DMS79 treated with DMSO at 0.1 percent for 48 hours (cell line): Measurements from ENCODE around the gene GPER1.

Experiments
- DNase-seq: peaks from one replicate; lab custom pipeline; 2025; lab: John Stamatoyannopoulos, UW

GPER1 gene

DNA sequence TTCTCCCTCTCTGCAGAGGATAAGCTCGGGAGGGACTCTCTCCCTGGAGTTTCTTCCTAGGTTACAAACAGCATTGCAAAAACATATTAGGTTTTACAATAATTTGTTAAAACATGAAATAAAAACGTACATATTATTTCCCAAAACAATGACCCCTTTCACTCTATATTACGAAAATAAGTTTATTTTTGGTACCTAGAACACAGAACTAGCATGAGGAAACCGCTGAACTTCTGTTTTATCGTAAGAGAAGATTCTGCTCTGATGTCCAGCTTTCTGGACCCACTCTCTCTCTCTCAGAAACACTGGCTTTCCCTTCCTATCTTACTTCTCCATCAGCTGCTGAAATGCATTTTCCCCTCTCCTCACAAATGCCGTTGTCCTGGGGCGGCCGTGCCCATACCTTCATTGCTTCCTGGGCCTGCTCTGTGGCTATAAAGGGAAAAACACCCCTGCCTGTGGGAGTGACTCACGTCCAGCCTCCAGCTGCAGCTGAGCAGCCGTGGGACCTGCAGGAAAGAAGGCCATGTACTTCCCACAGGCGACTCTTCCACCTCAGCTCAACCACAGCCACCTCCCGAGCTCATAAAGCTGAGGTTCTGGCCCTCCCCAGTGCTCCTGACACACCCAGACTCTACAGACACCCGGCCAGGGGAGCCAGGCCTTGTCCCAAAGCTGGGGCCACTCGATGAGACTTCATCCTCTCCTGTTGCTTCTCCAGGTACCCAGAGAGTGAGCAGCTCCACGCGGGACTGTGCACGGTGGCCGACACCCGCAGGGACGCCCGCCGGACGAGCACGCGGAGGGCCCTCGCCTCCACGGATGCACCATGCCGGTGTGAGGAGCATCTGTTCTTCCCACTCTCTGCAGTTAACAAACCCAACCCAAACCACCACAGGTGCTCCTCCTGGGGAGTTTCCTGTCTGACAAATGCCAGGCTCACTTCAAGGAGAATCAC lies 3.1 kb downstream of the GPER1 start:
- DNase-seq: no peak

DNA sequence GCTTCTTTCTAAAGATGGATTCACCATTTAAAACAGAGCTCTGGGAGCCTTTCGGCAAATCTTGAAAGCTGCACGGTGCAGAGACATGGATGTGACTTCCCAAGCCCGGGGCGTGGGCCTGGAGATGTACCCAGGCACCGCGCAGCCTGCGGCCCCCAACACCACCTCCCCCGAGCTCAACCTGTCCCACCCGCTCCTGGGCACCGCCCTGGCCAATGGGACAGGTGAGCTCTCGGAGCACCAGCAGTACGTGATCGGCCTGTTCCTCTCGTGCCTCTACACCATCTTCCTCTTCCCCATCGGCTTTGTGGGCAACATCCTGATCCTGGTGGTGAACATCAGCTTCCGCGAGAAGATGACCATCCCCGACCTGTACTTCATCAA lies 3.7 kb downstream of the GPER1 start:
- DNase-seq: no peak

DNA sequence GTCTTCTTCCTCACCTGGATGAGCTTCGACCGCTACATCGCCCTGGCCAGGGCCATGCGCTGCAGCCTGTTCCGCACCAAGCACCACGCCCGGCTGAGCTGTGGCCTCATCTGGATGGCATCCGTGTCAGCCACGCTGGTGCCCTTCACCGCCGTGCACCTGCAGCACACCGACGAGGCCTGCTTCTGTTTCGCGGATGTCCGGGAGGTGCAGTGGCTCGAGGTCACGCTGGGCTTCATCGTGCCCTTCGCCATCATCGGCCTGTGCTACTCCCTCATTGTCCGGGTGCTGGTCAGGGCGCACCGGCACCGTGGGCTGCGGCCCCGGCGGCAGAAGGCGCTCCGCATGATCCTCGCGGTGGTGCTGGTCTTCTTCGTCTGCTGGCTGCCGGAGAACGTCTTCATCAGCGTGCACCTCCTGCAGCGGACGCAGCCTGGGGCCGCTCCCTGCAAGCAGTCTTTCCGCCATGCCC lies 4.3 kb downstream of the GPER1 start:
- DNase-seq: no peak

DNA sequence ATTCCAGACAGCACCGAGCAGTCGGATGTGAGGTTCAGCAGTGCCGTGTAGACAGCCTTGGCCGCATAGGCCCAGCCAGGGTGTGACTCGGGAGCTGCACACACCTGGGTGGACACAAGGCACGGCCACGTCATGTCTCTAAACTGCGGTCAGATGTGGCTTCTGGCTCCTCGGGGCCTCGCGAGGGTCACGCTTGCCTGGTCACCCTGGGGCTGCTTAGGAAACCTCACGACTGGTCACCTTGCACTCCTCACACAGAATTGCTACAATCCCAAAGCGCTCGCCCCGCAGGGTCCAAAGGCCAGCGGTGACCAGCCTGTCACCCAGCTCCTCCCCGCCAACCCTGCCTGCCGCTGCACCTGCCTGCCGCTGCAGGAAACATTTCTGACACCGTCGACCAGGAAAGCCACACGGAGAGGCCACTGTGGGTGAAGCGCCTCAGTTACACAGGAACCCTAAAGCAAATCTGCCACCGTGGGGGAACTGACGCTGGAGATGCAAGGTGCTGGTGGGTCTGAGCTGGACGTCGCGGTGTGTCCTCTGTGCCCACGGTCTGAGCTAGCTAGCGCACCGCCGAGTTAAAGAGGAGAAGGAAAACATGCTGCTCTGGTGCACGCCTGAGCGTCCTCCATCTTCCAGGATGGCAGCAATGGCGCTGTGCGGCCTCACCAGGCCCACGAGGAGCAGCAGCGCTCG lies 5.0 kb downstream of the GPER1 start:
- no peak for DNase-seq

DNA sequence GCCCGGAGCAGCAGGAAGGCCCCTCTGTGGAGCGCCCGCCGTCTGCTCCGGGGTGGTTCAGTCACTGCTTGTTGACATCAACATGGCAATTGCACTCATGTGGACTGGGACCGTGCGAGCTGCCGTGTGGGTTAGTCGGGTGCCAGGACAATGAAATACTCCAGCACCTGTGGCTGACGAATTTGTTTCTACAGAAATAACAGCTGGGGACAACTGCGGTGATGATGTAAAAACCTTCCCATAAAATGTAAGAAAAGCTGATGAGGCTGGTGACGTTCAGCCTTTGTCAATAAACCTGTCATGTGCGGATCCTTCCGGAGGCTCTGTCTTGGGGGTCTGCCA lies 5.6 kb downstream of the GPER1 start:
- DNase-seq: no peak

DNA sequence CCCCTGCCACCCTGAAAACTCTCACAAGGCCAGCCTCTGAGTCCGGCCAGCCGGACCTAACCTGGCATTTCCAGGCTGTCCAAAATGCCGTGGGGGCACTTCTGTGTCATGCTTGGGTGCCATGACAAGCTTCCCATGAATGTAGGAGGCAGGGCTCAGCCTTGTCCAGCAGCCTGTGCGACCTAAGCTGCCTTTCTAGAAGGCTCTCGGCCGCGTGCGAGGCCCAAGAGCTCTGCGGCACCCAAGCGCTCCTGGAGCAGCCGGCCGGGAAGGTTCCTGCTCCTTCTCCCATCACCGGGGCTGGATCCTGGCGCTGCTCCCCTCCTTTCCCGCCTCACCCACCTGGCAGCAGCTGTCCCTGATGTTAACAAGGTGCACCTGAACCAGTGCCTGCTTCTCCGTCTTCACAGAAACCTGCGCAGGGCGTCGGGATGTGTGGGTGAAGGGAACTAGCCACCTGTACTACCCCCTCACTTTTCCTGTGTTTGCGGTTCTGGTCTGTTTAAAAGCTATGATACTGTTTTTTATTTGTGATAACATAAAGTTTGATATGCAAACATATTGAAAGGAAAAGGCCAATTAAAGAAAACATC lies 6.1 kb downstream of the GPER1 start:
- DNase-seq: no peak

DNA sequence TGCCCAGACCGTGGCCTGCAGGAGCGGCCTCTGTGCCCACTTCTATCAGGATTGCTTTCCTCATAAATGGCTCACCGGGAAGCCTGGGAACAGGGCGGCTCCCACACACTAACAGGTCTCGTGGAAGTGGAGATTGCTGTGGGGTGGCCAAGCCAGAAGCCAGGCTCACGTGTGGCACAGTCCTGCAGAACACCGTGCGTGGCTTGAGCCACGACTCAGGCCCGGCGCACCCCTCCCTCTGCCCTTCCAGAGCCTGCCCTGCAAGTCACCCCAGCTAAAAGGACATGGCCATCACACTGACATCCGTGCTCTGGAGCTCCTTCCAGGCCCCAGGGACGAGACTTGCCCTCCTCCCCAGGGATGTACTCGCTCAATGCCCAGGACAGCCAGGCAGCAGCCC lies 7.0 kb downstream of the GPER1 start:
- DNase-seq: no peak

DNA sequence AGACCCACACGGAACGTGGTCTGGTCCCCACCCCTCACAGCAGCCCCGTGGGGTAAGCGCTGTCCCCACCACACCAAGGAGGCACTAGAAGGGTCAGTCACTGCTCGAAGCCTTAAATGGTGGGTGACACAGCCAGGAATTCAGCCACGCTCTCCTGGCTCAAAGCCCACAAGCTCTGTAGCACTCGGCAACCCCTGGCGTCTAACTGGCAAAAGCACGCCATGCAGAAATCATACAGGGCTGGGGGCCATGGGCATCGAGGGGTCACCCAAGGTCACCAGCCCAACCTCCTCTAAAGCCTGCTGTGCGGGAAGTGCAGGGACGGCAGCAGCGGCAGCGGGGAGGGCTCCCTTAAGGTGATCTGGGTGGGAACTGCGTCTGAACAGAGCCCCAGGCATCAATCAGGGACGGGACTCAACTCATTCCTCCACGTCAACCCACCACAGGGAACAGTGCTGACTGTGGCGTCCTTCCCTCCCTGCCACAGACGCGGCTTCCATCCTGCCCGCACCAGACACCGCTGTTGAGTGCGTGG lies 7.8 kb downstream of the GPER1 start:
- DNase-seq: peak; percentile 20

DNA sequence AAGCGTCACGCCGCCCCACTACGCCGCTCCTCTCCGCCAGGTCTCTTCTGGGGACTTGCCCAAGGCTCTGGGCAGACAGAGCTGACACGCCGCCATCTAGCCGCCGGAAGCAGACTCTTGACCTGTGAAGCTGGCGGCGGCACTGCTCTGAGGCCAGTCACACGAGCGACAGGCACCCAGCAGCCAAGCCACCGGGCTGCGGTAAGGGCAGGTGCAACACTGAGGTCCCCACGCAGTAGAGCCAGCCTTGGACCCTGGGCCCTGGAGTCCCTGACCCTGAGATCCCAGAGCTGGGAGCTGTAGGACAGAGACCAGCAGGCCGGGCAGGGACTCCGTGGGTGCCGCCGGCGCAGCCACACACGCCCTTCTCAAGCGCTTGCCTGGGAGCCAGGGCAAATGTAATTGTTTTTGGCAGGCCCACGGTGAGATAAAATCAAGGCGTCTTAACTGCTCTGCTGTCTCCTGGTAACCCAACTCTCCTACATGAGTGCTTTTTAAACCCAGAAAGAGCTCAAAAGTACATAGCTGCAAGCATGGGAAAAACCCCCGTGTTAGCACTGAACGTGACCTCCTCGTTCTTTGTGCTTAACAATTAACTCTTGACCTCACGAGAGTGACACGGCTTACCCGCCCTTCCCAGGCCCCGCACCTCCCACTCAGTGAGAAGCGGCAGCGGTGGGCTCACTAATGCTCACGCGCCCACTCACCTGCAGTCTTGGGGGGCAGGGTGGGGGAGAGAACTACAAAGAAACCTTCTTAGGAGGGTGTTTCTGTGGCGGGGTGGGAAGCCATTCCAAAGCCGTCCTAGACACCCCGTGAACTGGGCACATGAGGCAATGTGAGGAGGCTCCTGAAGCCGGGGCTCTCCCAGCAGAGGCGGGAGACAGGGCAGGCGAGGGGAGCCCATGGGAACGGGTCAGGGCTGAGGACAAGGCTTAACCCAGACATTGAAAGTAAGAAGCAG lies 8.5 kb downstream of the GPER1 start:
- peak; percentile 57 for DNase-seq

DNA sequence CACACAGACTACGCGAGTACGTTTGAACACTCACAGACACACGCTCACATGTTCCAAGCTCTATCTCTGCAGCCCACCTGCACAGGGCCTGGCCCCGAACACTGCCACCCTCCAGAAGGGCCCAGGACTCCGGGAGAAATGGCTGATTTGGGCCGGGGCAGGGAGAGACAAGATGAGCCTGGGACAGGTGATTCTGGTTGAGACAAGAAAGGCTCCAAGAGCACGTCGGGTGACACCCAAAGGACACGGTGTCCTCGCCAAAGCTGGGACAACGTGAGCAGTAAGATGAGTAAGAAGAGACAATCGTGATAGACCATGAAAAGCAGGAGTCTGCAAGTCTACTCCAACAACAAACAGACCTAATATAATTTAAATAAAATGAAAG lies 9.2 kb downstream of the GPER1 start:
- DNase-seq: no peak

DNA sequence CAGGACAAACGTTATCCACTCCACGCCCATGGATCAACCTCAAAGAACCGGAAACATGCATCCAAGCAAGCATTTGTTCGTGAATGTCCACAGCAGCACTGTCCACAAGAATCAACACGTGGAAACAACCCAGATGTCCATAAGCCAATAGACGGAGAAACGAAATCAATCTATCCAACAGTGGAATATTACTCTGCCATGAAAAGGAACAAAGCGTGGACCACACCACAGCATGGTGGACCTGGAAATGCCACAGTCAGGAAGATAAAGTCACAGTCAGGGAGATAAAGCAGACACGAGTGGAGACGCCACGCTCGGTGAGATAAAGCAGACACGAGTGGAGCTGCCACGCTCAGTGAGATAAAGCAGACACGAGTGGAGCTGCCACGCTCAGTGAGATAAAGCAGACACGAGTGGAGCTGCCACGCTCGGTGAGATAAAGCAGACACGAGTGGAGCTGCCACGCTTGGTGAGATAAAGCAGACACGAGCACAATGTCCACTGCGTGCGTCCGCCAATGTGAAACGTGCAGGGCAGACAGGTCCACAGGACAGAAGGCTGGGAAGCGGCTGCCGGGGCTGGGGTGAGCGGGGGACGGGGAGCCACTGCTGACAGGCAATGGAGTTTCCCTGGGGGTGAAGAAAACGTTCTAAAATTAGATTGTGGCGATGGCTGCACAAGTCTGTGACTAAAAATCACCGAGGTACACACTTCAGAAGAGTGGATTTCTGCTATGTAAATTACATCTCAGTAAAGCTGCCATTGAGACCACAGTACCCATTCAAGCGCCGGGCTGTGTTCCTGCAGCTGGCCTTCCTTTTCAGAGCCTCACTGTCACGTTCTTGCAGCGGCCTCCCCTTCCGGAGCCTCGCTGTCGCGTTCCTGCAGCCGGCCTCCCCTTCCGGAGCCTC lies 10.6 kb downstream of the GPER1 start:
- DNase-seq: no peak

DNA sequence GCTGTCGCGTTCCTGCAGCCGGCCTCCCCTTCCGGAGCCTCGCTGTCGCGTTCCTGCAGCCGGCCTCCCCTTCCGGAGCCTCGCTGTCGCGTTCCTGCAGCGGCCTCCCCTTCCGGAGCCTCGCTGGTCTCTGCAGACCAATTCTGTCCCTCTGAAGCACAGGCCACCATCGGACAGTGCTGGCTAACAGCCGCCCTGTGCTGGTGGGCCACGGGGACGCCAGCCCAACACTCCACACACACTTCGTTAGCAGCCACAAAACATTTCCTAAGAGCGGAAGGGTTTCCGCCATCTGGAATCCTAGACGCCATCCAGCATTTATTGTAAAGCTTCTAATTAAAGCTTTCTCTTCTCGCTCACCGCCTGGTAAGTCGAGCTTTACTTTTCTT lies 11.2 kb downstream of the GPER1 start:
- DNase-seq: no peak

DNA sequence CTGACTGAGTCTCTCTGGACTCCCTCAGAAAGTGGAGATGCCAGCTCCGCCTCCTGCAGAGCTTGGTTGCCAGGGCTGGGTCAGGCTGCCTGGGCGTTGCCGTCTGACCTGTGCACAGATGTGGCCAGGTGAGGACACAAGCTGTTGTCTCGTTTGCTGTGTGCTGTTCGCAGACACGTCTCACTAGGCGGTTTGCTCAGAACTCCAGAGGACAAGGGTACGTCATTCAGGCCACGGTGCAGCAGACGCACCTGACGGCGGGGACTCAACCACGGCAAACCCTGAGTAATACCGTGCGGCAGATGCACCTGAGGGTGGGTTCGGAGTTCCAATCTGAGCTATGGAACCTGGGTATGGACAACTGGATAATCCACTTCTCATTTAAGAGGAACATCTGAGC lies 11.7 kb downstream of the GPER1 start:
- no peak for DNase-seq

DNA sequence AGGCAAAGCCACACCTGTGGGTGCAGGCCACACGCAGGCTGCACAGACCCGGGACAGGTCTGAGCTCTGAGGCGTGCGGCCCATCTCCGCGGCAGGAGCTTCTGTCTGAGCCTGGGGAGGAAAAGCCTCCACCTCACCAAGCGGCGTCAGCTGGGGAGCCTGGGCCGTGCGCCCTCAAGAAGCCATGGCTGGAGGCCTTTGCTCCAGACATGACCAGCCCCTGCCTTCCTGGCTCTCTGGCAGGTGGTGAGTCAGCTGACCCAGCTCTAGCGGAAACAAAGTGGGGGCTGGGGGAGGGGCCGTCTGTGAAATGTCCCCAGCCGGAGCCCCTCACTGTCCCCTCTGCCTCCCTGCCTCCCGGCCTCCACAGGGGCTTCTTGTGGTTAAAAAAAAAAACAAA lies 12.5 kb downstream of the GPER1 start:
- DNase-seq: no peak

DNA sequence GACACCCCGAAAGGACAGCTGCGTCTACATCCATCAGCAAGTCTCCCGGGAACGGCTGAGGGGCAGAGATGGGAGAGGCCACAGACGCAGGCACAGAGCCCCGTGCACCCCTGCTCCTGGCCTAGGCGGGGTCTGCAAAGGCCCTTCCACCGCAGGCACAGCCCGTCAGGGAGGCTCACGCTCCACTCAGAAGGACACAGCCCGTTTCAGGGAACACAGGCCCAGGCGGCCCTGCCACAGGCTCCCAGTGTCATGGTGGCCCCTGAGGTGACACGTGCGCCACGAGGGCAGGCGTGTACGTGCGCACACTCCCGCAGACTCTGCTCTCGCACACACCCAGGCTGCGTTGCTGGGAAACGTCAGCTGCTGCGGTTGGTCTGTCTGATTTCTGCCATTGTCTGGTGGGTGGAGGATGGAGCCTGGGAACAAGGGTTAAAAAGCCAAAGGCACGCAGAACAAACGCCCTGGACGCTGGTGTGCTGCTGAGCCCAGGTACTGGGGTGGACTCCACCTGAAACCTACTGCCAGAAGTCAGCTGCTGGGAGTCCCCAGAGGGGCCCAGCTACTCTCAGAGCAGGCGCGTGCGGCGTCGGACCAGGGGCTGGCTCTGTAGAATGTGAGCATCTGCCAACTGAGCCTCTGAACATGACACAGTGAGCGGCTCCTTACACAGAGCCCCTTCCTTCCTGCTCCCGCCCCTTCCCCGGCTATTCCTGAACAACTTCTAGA lies 13.1 kb downstream of the GPER1 start:
- no peak for DNase-seq

DNA sequence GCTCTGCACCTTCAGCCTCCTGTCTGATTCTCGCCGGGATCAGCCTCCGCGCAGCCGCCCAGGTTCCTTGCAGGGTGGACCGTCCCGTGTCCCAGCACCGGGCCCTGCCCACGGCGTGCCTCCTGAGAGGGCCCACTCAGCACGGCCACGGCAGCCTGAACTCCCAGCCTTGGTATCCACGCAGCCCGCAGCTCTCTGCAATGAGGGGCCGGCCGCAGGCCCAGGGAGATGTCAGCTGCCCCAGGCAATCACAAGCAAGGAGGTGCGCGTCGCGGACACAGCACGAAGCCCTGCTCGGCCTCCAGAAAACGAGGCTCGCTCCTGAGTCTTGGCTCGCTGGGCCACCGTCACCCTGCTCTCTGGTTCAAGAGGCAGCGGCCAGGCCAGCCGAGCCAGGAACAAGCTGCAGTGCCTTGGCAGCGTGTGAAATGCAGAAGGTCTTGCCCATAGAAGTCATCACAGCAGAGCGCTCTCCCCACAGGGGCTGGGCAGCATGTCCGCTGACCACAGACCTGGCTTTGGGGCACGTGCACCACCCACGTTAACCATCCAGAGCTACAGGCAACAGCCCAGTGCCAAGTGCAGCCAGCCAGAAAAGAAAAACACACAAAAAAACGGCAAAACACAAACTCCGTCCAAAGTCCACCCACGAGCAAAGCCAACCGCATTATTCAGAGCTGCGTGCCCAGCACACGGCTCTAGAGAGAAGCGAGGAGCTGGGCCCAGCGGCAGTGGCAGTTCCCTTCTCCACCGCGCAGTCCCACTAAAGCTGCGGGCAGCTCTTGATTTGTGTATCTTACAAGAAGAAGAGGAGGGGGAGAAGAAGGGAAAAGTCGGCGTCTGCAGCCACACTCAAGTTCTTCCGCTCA lies 13.9 kb downstream of the GPER1 start:
- DNase-seq: no peak

DNA sequence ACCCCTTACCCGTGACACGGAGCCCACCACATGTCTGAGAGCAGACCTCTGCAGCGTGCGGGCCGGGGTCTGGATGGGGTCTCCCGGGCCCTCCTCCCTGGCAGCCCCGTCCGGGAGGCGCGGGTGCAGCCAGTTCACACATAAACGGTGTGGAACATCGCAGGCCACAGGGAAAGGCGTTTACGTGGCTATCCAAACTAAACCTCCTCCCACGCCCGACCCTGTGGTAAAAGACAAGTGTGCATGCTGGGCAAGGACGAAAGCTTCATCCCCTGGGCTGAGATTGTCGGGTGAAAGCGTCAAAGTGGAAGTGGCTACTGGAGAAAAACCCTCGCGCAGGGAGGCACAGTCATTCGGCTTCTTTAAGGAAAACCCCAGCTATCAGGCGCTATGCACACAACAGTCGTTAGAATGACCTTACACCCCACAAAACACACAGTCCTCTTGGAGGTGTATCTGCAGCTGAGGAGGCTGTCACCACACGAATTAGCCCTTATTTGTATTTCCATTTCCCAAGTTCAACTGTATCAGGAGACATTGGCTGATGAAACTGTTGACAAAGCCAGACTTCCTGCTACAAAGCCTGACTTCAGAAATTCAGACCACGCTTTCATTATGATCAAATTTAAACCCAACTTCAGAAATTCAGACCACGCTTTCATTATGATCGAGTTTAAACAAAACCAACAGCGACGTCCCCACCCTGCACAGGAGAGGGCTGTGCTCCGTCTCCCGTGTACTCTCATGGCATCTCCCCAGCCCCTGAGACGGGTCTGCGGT lies 15.3 kb downstream of the GPER1 start:
- no peak for DNase-seq
